Measurements from ENCODE around the gene SH2D5. TPM values are rescaled to one million over a fixed set of nuclear protein-coding genes. Genes with fewer than 3 reads are reported as not detected.

Gene SH2D5
- polyA plus RNA-seq, 1 experiment = 3.5 TPM

DNA sequence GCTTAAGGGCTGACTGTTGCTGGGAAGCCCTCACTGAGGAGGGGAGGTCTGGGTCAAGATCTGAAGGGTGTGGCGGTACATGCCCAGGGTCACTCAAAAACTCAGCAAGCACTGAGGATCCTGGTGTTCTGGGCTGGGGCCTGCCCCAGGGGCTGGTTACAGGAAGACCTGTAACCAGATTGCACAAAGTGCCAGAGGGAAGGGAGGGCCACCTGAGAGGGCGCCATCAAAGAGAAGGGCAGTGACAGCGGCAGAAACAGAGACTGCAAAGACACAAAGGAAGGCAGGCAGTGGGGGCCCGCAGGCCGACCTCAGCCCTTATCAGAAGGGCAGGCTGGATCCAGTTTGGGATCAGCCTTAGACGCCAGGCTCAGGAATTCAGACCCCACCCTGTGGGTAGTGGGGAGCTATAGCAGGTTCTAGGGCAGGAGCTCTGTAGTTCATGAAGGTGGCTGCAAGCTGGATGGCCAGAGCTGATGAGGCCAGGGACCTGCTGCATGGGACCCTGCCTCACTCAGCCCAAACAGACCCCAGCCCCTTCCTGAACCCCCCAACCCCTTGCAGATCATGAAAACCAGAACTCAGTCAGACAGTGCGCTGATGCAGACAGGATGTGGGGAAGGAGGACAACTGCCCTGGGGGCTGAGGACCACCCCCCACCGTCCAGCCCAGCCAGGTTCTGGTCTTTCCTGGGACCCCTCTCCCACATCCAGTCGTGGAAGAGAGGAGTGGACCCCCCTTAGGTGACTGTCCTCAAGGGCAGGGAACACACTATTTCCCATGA is 3.9 kb downstream of the SH2D5 start:
- CTCF ChIA-PET = interaction anchor here (0.7 to 2.8 kb wide), 2 partner anchors 12 to 32 kb away, joined by 3 to 11 read pairs; no protein-coding TSS in a partner anchor

DNA sequence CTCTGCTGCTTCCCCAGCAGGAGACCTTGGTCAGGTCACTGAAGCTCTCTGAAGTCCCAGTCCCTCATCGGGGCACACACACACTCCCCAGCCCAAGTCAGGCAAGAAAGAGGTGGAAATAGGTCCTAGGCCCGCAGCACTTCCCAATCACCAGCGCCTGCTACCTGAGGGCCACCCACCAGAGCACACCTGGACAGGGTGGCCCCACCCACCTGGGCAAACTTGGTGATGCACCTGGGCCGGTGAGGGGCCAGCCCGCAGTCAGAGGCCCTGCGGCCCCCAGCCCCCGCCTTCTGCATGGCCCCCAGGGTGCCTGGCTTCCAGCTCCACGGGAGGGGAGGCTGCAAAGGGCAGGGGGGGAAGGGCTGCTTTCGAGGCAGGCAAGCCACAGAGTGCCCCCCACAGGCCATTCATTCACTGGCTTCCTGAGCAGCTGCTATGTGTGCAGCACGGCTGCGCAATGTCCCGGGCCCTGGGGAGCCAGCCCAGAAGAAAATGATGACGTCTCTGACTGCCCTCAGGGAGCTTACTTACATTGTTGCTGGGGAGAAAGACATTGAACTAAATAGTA is 4.7 kb downstream of the SH2D5 start:
- H3K36me3 ChIP-seq (ENCODE audit: control insufficient read depth, insufficient read depth, low read length) = no peaks in the 10 kb centered on the region
- POLR2A ChIA-PET = no interaction called here
- CTCF ChIA-PET = interaction anchor here (0.7 kb wide), 1 partner anchor 1767 kb away, joined by 3 read pairs; no protein-coding TSS in a partner anchor
- H3K27me3 ChIP-seq (ENCODE audit: control insufficient read depth, insufficient read depth, low read length) = no peaks in the 10 kb centered on the region
- DNase-seq (ENCODE audit: low read depth) = no peak
- peak; percentile 21; the same call in 1 of the 2 replicates for TF ChIP-seq CTCF (IDR thresholded peaks at IDR 0.05; ENCODE audit: insufficient read depth, low read depth, low read length)
- H3K4me3 ChIP-seq (ENCODE audit: low read depth, low read length) = no peak overlapping the region

More for the DNA sequence above, 3.9 kb downstream of the SH2D5 start:
- H3K4me3 ChIP-seq (ENCODE audit: low read depth, low read length) = no peak overlapping the region
- H3K36me3 ChIP-seq (ENCODE audit: control insufficient read depth, insufficient read depth, low read length) = no peaks in the 10 kb centered on the region
- DNase-seq (ENCODE audit: low read depth) = no peak
- POLR2A ChIA-PET = no interaction called here
- TF ChIP-seq CTCF (IDR thresholded peaks at IDR 0.05; ENCODE audit: insufficient read depth, low read depth, low read length) = no peak
- H3K27me3 ChIP-seq (ENCODE audit: control insufficient read depth, insufficient read depth, low read length) = no peaks in the 10 kb centered on the region

GRCh38 chr1:20726932-20727745 is 5.4 kb downstream of the SH2D5 start:
- H3K36me3 ChIP-seq (ENCODE audit: control insufficient read depth, insufficient read depth, low read length) = no peaks in the 10 kb centered on the region
- no peak for TF ChIP-seq CTCF (IDR thresholded peaks at IDR 0.05; ENCODE audit: insufficient read depth, low read depth, low read length)
- ChIA-PET POLR2A (no interaction called here), CTCF (interaction anchor here (0.7 kb wide), 1 partner anchor 1768 kb away, joined by 3 read pairs; no protein-coding TSS in a partner anchor)
- no peak overlapping the region for H3K4me3 ChIP-seq (ENCODE audit: low read depth, low read length)
- no peak for DNase-seq (ENCODE audit: low read depth)
- no peaks in the 10 kb centered on the region for H3K27me3 ChIP-seq (ENCODE audit: control insufficient read depth, insufficient read depth, low read length)

DNA sequence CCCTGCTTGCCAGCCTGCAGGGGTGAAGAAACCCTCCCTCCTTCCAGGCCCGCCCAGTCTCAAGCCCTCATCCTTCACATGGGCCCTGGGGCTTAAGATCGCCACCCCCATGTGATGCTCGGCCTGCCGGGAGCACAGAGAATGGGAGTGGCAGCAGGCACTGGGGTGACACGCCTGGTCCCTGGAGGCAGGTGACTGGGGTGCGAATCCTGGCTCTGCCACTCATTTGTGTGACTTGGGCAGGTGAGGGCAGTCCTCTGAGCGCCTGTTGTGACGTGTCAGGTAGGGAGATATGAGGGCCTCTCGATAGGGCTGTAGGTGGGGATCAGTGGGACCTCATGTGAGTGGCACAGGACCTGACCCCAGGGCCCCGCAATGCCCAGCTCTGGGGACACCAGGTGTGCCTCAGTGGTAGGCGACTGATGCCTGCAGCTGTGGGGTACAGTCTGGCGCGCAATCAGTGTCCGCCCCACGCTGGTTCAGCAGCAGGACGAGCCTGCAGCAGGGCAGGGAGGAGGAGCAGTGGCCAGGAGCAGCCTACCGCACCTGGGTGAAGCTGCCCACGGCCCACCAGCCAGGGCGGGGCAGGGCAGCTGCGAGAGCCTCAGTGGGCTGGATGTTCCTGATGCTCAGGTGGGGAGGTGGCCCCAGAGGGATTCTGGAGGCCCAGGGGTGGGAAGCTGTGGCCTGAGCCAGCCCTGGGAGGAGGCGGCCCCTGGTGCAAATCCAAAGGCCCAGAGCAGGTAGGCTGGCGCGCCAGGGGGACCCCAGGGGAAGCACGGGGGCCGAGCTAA is 6.2 kb downstream of the SH2D5 start:
- POLR2A ChIA-PET = no interaction called here

More for the DNA sequence above, 6.2 kb downstream of the SH2D5 start:
- CTCF ChIA-PET = no interaction called here
- no peaks in the 10 kb centered on the region for H3K27me3 ChIP-seq (ENCODE audit: control insufficient read depth, insufficient read depth, low read length)
- no peak for TF ChIP-seq CTCF (IDR thresholded peaks at IDR 0.05; ENCODE audit: insufficient read depth, low read depth, low read length)
- no peak overlapping the region for H3K4me3 ChIP-seq (ENCODE audit: low read depth, low read length)
- no peaks in the 10 kb centered on the region for H3K36me3 ChIP-seq (ENCODE audit: control insufficient read depth, insufficient read depth, low read length)
- no peak for DNase-seq (ENCODE audit: low read depth)

Measured in BJ (cell line).